ENCODE results near the gene ZDHHC21. TPM values are rescaled to one million over a fixed set of nuclear protein-coding genes. Genes with fewer than 3 reads are reported as not detected.
A peak's percentile ranks its signal among the peaks of the same experiment; 100 is the strongest.

ZDHHC21 gene
- total and polyA plus RNA-seq, 2 experiments from 2014 or later = 4.0 to 13.5 TPM

- no peaks in the 10 kb centered on the region for H3K9me2 ChIP-seq (ENCODE audit: insufficient read depth)
- no peak for ATAC-seq
- peaks cover 4% of the 10 kb centered on the region for H3K9me3 Mint-ChIP-seq
- H3K36me3 Mint-ChIP-seq (ENCODE audit: low read depth) = peaks cover 3% of the 10 kb centered on the region; the same call in 1 of the 3 replicates
- DNase-seq (ENCODE audit: low spot score) = no peak
- H3K27ac ChIP-seq (ENCODE audit: low read depth) = no peak overlapping the region
- H3K4me1 Mint-ChIP-seq = peaks cover 4% of the 10 kb centered on the region; the same call in 2 of the 3 replicates
- no peak overlapping the region for H3K27ac Mint-ChIP-seq
- no peak for TF ChIP-seq ETS1 (IDR thresholded peaks at IDR 0.05)
- no peaks in the 10 kb centered on the region for H4K20me1 ChIP-seq (replicated peaks; ENCODE audit: insufficient read depth)
- 0 out of 2 replicates have a peak, but pooled peaks cover 6% of the 10 kb centered on the region for H3K4me1 ChIP-seq (ENCODE audit: insufficient read depth)
- no peak overlapping the region for H3K4me3 ChIP-seq
- no peaks in the 10 kb centered on the region for H3K79me2 ChIP-seq (replicated peaks; ENCODE audit: insufficient read depth)
- no peak overlapping the region for H2AFZ ChIP-seq
- H3K36me3 ChIP-seq (ENCODE audit: insufficient read depth) = no peaks in the 10 kb centered on the region
- H3K27me3 ChIP-seq (ENCODE audit: insufficient read depth) = no peaks in the 10 kb centered on the region
- H3K4me3 Mint-ChIP-seq = no peak overlapping the region
- H3K27me3 Mint-ChIP-seq (ENCODE audit: insufficient read depth, low read depth, poor library complexity) = peaks cover 1% of the 10 kb centered on the region
- H3K4me2 ChIP-seq = no peak overlapping the region
- H3F3A ChIP-seq (replicated peaks; ENCODE audit: low read depth) = no peaks in the 10 kb centered on the region
These were observed 11.8 kb upstream of the ZDHHC21 start for GRCh38 chr9:14705079-14705478.

GRCh38 chr9:14704281-14704680 lies 11.0 kb upstream of the ZDHHC21 start:
- Histone ChIP-seq H4K20me1 (replicated peaks; ENCODE audit: insufficient read depth) (no peaks in the 10 kb centered on the region), H3K9me2 (ENCODE audit: insufficient read depth) (no peaks in the 10 kb centered on the region), H3K4me2 (no peak overlapping the region), H3F3A (replicated peaks; ENCODE audit: low read depth) (no peaks in the 10 kb centered on the region), H3K36me3 (ENCODE audit: insufficient read depth) (no peaks in the 10 kb centered on the region), H3K4me3 (no peak overlapping the region), H3K27me3 (ENCODE audit: insufficient read depth) (no peaks in the 10 kb centered on the region), H3K79me2 (replicated peaks; ENCODE audit: insufficient read depth) (no peaks in the 10 kb centered on the region), H3K4me1 (ENCODE audit: insufficient read depth) (0 out of 2 replicates have a peak, but pooled peaks cover 6% of the 10 kb centered on the region), H3K27ac (ENCODE audit: low read depth) (no peak overlapping the region), H2AFZ (no peak overlapping the region)
- Mint-ChIP-seq H3K9me3 (peaks cover 4% of the 10 kb centered on the region), H3K36me3 (ENCODE audit: low read depth) (0 out of 3 replicates have a peak, but pooled peaks cover 2% of the 10 kb centered on the region), H3K4me3 (no peak overlapping the region), H3K27ac (no peak overlapping the region), H3K27me3 (ENCODE audit: insufficient read depth, low read depth, poor library complexity) (peaks cover 1% of the 10 kb centered on the region), H3K4me1 (peaks cover 4% of the 10 kb centered on the region; the same call in 2 of the 3 replicates)
- no peak for TF ChIP-seq CREB1 (CRISPR knock-in tag; IDR thresholded peaks at IDR 0.05; ENCODE audit: low read depth)
- no peak for TF ChIP-seq STAT1 (IDR thresholded peaks at IDR 0.05; ENCODE audit: unreplicated experiment)
- no peak for TF ChIP-seq POLR2AphosphoS5 (IDR thresholded peaks at IDR 0.05; ENCODE audit: low read depth)
- no peak for TF ChIP-seq EZH2 (IDR thresholded peaks at IDR 0.05; ENCODE audit: low read depth, unreplicated experiment)
- no peak for TF ChIP-seq EZH2phosphoT487 (IDR thresholded peaks at IDR 0.05; ENCODE audit: unreplicated experiment)
- no peak for ATAC-seq
- DNase-seq (ENCODE audit: low spot score) = no peak

DNA sequence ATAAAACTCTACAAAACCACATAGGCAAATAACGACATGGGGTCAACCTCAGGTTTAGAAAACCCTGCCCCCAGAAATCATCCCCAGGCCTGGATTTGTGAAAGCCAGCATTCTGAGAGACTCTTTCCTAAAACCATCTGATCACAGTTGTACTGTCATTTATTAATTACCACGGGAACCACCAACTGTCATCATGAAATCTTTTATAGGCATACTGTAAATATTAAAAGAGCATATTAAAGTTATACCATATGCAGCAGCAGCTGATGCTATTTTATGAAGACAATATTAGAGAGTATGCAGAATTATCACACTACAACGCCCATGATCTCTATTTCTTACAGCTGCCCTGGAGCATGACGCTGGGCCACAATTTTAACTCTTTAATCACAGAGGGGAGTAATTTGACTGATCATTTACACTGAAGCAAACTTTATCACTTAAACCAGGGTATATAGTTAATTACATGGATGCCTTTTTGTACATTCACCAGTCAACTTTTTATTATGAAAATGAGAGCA lies 9.0 kb upstream of the ZDHHC21 start:
- no peaks in the 10 kb centered on the region for H3F3A ChIP-seq (replicated peaks; ENCODE audit: low read depth)
- ATAC-seq = no peak
- TF ChIP-seq EZH2phosphoT487 (IDR thresholded peaks at IDR 0.05; ENCODE audit: unreplicated experiment) = no peak
- TF ChIP-seq POLR2AphosphoS5 (IDR thresholded peaks at IDR 0.05; ENCODE audit: low read depth) = no peak
- no peak for TF ChIP-seq JUNB (IDR thresholded peaks at IDR 0.05; ENCODE audit: unreplicated experiment)
- TF ChIP-seq ETS1 (IDR thresholded peaks at IDR 0.05) = no peak
- TF ChIP-seq ZNF331 (CRISPR knock-in tag; IDR thresholded peaks at IDR 0.05; ENCODE audit: low read depth) = no peak
- no peak for TF ChIP-seq NANOG (IDR thresholded peaks at IDR 0.05; ENCODE audit: borderline replicate concordance)
- no peak for TF ChIP-seq CREB1 (CRISPR knock-in tag; IDR thresholded peaks at IDR 0.05; ENCODE audit: low read depth)
- TF ChIP-seq CTCF (conservative IDR thresholded peaks at IDR 0.05; ENCODE audit: low read depth in 2 of 2) = no peak

More for the DNA sequence above, 9.0 kb upstream of the ZDHHC21 start:
- no peak overlapping the region for H3K4me2 ChIP-seq
- Mint-ChIP-seq H3K4me3 (no peak overlapping the region), H3K36me3 (ENCODE audit: low read depth) (0 out of 3 replicates have a peak, but pooled peaks cover 2% of the 10 kb centered on the region), H3K27me3 (ENCODE audit: insufficient read depth, low read depth, poor library complexity) (no peaks in the 10 kb centered on the region), H3K27ac (no peak overlapping the region), H3K9me3 (peaks cover 4% of the 10 kb centered on the region), H3K4me1 (peaks cover 4% of the 10 kb centered on the region; the same call in 2 of the 3 replicates)
- no peaks in the 10 kb centered on the region for H3K36me3 ChIP-seq (ENCODE audit: insufficient read depth)
- 0 out of 2 replicates have a peak, but pooled peaks cover 6% of the 10 kb centered on the region for H3K4me1 ChIP-seq (ENCODE audit: insufficient read depth)
- H3K27me3 ChIP-seq (ENCODE audit: insufficient read depth) = no peaks in the 10 kb centered on the region; the same call in 1 of the 2 replicates
- no peak for DNase-seq (ENCODE audit: low spot score)
- H2AFZ ChIP-seq = peak overlapping the region; percentile 30; the same call in 1 of the 2 replicates
- no peaks in the 10 kb centered on the region for H4K20me1 ChIP-seq (replicated peaks; ENCODE audit: insufficient read depth)
- H3K9me2 ChIP-seq (ENCODE audit: insufficient read depth) = no peaks in the 10 kb centered on the region
- H3K79me2 ChIP-seq (replicated peaks; ENCODE audit: insufficient read depth) = no peaks in the 10 kb centered on the region
- H3K27ac ChIP-seq (ENCODE audit: low read depth) = no peak overlapping the region
- no peak overlapping the region for H3K4me3 ChIP-seq
